GM19099 (cell line): ENCODE measurements around the gene STK24.

Experiments used
- POLR2A ChIP-seq: IDR thresholded peaks from 3 replicates; pipeline ENCODE4 v1.6.1; 2011; ENCODE audit warnings: low read depth; ENCODE audit not compliant: insufficient read length; ENCODE audit errors: extremely low read depth

The STK24 gene

GRCh38 chr13:98514288-98514687, 62.6 kb downstream of the STK24 start:
- no peak for TF ChIP-seq POLR2A

GRCh38 chr13:98513837-98514236, 63.1 kb downstream of the STK24 start:
- TF ChIP-seq POLR2A: no peak

GRCh38 chr13:98512774-98513665, 63.9 kb downstream of the STK24 start:
- no peak for TF ChIP-seq POLR2A

- TF ChIP-seq POLR2A: no peak
Observed at GRCh38 chr13:98511435-98511834, 65.5 kb downstream of the STK24 start.

- no peak for TF ChIP-seq POLR2A
Observed at GRCh38 chr13:98510156-98510509, 66.8 kb downstream of the STK24 start.

- TF ChIP-seq POLR2A: no peak
Observed at GRCh38 chr13:98509271-98510155, 67.4 kb downstream of the STK24 start.

GRCh38 chr13:98508685-98509084, 68.2 kb downstream of the STK24 start:
- no peak for TF ChIP-seq POLR2A

GRCh38 chr13:98508280-98508679, 68.6 kb downstream of the STK24 start:
- TF ChIP-seq POLR2A: no peak

- no peak for TF ChIP-seq POLR2A
Observed at GRCh38 chr13:98507282-98507797, 69.6 kb downstream of the STK24 start.

GRCh38 chr13:98506728-98507230, 70.1 kb downstream of the STK24 start:
- no peak for TF ChIP-seq POLR2A

GRCh38 chr13:98506322-98506721, 70.6 kb downstream of the STK24 start:
- TF ChIP-seq POLR2A: no peak

- no peak for TF ChIP-seq POLR2A
Observed at GRCh38 chr13:98505217-98505616, 71.7 kb downstream of the STK24 start.

GRCh38 chr13:98504371-98504963, 72.4 kb downstream of the STK24 start:
- no peak for TF ChIP-seq POLR2A

GRCh38 chr13:98504029-98504351, 72.9 kb downstream of the STK24 start:
- TF ChIP-seq POLR2A: no peak
